K562 (cell line): ENCODE measurements around the gene MON2. TPM values are rescaled to one million over a fixed set of nuclear protein-coding genes. Genes with fewer than 3 reads are reported as not detected.

Experiments used
- CCAR2 ChIP-seq: fragments of 200-400 bp; formaldehyde crosslinking; IDR thresholded peaks from 2 replicates; pipeline ENCODE4 v1.6.1; 2017; ENCODE audit warnings: mild to moderate bottlenecking, low read depth, low read length
- FOXK1 ChIP-seq: sonication (generic); formaldehyde crosslinking; IDR thresholded peaks from 2 replicates; pipeline ENCODE4 v1.8.0; 2022; ENCODE audit warnings: missing genetic modification reagents, mild to moderate bottlenecking, borderline replicate concordance
- POLR2AphosphoS5 ChIP-seq: IDR thresholded peaks from 2 replicates; pipeline ENCODE4 v1.6.1; 2011; ENCODE audit warnings: mild to moderate bottlenecking, low read depth, low read length, moderate library complexity; ENCODE audit not compliant: control insufficient read depth, insufficient read depth
- PRPF4 ChIP-seq: fragments of 200-400 bp; formaldehyde crosslinking; IDR thresholded peaks from one replicate; pipeline ENCODE4 v1.6.1; 2017; ENCODE audit warnings: low read length, low read depth, mild to moderate bottlenecking; ENCODE audit not compliant: insufficient read depth, poor library complexity, severe bottlenecking
- SRSF3 ChIP-seq: fragments of 200-400 bp; formaldehyde crosslinking; IDR thresholded peaks from 2 replicates; pipeline ENCODE4 v1.6.1; 2016; ENCODE audit warnings: mild to moderate bottlenecking, low read length, moderate library complexity; ENCODE audit not compliant: insufficient read depth
- XRCC4 ChIP-seq: IDR thresholded peaks from one replicate; pipeline ENCODE4 v1.6.1; 2011; ENCODE audit not compliant: insufficient read depth, insufficient read length; ENCODE audit errors: extremely low read depth
- ZBTB1 ChIP-seq: sonication (generic); formaldehyde crosslinking; IDR thresholded peaks from 2 replicates; pipeline ENCODE4 v1.8.1; 2023; ENCODE audit warnings: missing genetic modification reagents, low read depth, mild to moderate bottlenecking, borderline replicate concordance
- ZNF12 ChIP-seq: sonication (generic); formaldehyde crosslinking; IDR thresholded peaks from 2 replicates; pipeline ENCODE4 v1.4.0; 2020; ENCODE audit warnings: mild to moderate bottlenecking, missing genetic modification reagents
- ZNF217 ChIP-seq: sonication (generic); formaldehyde crosslinking; IDR thresholded peaks from 2 replicates; pipeline ENCODE4 v1.8.0; 2022; ENCODE audit warnings: mild to moderate bottlenecking, missing genetic modification reagents
- polyA plus RNA-seq, 8 experiments: library from polyadenylated mRNA; depleted of rRNA in 4 of 8; stranded (reverse) in 5 of 8; unstranded in 3 of 8; fragments of >200 nt; fragmentation: Nextera tagmentation in 2 of 8; fragmentation: Illumina TruSeq in 1 of 8; extraction: Ambion mirVana in 2 of 8; extraction: Trizol in 1 of 8; gene quantifications; 2 replicates each; pipeline versions ENCODE4 v1.2.1 to v1.2.3, GENCODE V29; 2011 to 2014; ENCODE audit warnings: inconsistent platforms in 1 of 8, missing spikeins in 1 of 8
- total RNA-seq, 7 experiments: library from RNA; depleted of rRNA in 6 of 7; stranded (reverse); fragments of >200 nt in 6 of 7; fragmentation: Illumina TruSeq in 2 of 7; extraction: Trizol in 2 of 7; gene quantifications; 2 replicates each; pipeline versions ENCODE4 v1.2.1 to v1.2.3, GENCODE V29; 2011 to 2021; ENCODE audit warnings: low replicate concordance in 1 of 7
- TF ChIP-seq, protein P1 (sequence below): fragments of 250-450 bp; sonication (Bioruptor Pico); IDR thresholded peaks from 2 replicates; pipeline ENCODE4 v1.5.0; 2021
- TF ChIP-seq, protein P2 (sequence below): fragments of 250-450 bp; sonication (Bioruptor Pico); IDR thresholded peaks from 2 replicates; pipeline ENCODE4 v1.8.0; 2022; ENCODE audit warnings: moderate library complexity, mild to moderate bottlenecking, inconsistent platforms
- TF ChIP-seq, protein P3 (sequence below): fragments of 250-450 bp; sonication (Bioruptor Pico); IDR thresholded peaks from 2 replicates; pipeline ENCODE4 v1.4.0; 2020; ENCODE audit warnings: mild to moderate bottlenecking
- TF ChIP-seq, protein P4 (sequence below): fragments of 250-450 bp; sonication (Bioruptor Pico); IDR thresholded peaks from 2 replicates; pipeline ENCODE4 v1.4.0; 2020

Gene MON2
- total and polyA plus RNA-seq, 9 of the 15 experiments (the other 6 are each of a cell fraction or from before 2014, with no cell fraction given): 3.6 to 31.6 (median 16.8) TPM

DNA sequence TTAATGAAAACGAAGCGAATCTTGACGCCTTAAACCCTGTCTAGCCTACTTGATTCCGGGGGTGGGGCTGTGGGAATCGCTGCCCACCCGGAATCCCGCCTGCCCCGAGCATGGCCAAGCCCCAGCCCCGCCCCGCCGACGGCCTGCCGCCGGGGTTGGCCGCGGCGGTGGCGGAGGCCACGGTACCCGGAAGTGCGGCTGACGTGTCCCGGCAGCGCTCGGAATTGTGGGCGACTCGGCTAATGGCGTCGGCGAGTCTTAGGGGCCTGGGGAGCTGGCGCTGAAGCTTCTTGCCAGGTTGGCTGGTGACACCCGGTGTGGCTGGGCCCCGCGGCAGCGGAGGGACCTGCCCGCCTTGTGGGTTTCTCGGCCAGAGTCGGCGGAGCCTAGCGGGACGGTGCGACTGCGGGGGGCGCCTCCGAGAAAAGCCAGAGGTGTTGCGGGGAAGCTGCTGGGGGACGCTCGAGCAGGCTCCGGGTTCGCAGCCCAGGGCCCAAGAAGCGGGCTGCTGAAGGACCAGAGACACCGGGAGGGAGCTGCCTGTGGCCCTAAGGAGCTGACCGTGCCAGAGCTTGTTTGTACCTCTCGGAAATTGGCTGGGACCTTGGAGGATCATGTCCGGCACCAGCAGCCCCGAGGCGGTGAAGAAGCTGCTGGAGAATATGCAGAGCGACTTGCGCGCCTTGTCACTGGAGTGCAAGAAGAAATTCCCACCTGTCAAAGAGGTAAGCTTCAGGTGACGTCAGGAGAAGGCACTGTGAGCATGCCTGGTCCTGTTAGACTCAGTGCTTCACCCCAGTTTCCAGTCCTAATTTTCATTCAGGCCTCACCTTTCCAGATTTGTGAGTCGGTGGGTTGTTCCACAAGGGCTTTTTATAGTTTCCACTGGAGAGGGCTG, at the start of gene MON2 (continued):
- TF ChIP-seq, protein P1, sequence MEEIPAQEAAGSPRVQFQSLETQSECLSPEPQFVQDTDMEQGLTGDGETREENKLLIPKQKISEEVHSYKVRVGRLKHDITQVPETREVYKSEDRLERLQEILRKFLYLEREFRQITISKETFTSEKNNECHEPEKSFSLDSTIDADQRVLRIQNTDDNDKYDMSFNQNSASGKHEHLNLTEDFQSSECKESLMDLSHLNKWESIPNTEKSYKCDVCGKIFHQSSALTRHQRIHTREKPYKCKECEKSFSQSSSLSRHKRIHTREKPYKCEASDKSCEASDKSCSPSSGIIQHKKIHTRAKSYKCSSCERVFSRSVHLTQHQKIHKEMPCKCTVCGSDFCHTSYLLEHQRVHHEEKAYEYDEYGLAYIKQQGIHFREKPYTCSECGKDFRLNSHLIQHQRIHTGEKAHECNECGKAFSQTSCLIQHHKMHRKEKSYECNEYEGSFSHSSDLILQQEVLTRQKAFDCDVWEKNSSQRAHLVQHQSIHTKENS (CRISPR knock-in tag): no peak
- peak; percentile 82 for TF ChIP-seq POLR2AphosphoS5
- TF ChIP-seq, protein P2, sequence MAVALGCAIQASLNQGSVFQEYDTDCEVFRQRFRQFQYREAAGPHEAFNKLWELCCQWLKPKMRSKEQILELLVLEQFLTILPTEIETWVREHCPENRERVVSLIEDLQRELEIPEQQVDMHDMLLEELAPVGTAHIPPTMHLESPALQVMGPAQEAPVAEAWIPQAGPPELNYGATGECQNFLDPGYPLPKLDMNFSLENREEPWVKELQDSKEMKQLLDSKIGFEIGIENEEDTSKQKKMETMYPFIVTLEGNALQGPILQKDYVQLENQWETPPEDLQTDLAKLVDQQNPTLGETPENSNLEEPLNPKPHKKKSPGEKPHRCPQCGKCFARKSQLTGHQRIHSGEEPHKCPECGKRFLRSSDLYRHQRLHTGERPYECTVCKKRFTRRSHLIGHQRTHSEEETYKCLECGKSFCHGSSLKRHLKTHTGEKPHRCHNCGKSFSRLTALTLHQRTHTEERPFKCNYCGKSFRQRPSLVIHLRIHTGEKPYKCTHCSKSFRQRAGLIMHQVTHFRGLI (CRISPR knock-in tag): no peak
- TF ChIP-seq, protein P3, sequence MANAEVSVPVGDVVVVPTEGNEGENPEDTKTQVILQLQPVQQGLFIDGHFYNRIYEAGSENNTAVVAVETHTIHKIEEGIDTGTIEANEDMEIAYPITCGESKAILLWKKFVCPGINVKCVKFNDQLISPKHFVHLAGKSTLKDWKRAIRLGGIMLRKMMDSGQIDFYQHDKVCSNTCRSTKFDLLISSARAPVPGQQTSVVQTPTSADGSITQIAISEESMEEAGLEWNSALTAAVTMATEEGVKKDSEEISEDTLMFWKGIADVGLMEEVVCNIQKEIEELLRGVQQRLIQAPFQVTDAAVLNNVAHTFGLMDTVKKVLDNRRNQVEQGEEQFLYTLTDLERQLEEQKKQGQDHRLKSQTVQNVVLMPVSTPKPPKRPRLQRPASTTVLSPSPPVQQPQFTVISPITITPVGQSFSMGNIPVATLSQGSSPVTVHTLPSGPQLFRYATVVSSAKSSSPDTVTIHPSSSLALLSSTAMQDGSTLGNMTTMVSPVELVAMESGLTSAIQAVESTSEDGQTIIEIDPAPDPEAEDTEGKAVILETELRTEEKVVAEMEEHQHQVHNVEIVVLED: peak; percentile 65
- peak; percentile 69; the same call in 1 of the 2 replicates for TF ChIP-seq ZBTB1 (CRISPR knock-in tag)
- TF ChIP-seq PRPF4: no peak
- peak; percentile 63; the same call in 1 of the 2 replicates for TF ChIP-seq FOXK1 (CRISPR knock-in tag)
- TF ChIP-seq ZNF12 (CRISPR knock-in tag): peak; percentile 86
- no peak for TF ChIP-seq CCAR2
- TF ChIP-seq, protein P4, sequence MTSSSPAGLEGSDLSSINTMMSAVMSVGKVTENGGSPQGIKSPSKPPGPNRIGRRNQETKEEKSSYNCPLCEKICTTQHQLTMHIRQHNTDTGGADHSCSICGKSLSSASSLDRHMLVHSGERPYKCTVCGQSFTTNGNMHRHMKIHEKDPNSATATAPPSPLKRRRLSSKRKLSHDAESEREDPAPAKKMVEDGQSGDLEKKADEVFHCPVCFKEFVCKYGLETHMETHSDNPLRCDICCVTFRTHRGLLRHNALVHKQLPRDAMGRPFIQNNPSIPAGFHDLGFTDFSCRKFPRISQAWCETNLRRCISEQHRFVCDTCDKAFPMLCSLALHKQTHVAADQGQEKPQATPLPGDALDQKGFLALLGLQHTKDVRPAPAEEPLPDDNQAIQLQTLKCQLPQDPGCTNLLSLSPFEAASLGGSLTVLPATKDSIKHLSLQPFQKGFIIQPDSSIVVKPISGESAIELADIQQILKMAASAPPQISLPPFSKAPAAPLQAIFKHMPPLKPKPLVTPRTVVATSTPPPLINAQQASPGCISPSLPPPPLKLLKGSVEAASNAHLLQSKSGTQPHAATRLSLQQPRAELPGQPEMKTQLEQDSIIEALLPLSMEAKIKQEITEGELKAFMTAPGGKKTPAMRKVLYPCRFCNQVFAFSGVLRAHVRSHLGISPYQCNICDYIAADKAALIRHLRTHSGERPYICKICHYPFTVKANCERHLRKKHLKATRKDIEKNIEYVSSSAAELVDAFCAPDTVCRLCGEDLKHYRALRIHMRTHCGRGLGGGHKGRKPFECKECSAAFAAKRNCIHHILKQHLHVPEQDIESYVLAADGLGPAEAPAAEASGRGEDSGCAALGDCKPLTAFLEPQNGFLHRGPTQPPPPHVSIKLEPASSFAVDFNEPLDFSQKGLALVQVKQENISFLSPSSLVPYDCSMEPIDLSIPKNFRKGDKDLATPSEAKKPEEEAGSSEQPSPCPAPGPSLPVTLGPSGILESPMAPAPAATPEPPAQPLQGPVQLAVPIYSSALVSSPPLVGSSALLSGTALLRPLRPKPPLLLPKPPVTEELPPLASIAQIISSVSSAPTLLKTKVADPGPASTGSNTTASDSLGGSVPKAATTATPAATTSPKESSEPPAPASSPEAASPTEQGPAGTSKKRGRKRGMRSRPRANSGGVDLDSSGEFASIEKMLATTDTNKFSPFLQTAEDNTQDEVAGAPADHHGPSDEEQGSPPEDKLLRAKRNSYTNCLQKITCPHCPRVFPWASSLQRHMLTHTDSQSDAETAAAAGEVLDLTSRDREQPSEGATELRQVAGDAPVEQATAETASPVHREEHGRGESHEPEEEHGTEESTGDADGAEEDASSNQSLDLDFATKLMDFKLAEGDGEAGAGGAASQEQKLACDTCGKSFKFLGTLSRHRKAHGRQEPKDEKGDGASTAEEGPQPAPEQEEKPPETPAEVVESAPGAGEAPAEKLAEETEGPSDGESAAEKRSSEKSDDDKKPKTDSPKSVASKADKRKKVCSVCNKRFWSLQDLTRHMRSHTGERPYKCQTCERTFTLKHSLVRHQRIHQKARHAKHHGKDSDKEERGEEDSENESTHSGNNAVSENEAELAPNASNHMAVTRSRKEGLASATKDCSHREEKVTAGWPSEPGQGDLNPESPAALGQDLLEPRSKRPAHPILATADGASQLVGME: no peak
- no peak for TF ChIP-seq SRSF3
- no peak for TF ChIP-seq ZNF217 (CRISPR knock-in tag)
- TF ChIP-seq XRCC4: no peak
